Endothelial cell of umbilical vein (primary cell): Measurements from ENCODE around the gene SLC14A1. TPM values are rescaled to one million over a fixed set of nuclear protein-coding genes. Genes with fewer than 3 reads are reported as not detected.

Experiments used
- BruUV-seq: library from RNA; stranded (reverse); fragments of 400-500 nt; replicated peaks from 2 replicates; lab custom pipeline; 2021; lab: Mats Ljungman, UMichigan
- CTCF ChIA-PET: fragments of 300-600, 350-600 bp; sonication (Branson Sonifier 250); formaldehyde crosslinking; loops from one replicate; lab custom pipeline; 2021; ENCODE audit warnings: antibody characterized with exemption, inconsistent platforms; lab: Charles Lee
- POLR2A ChIA-PET: fragments of 300-600, 350-600 bp; sonication (Branson Sonifier 250); formaldehyde crosslinking; loops from one replicate; lab custom pipeline; 2021; ENCODE audit warnings: antibody characterized with exemption, inconsistent platforms; lab: Charles Lee
- DNase-seq: peaks from one replicate; pipeline ENCODE4 v3.0.0-alpha.2; 2011; ENCODE audit warnings: low read depth, low spot score
- FAIRE-seq: peaks from 2 replicates; lab custom pipeline; 2011; peaks lifted over from hg19 to GRCh38; lab: Jason Lieb, UNC
- H2AFZ ChIP-seq: 2 replicates; pipeline ENCODE4 v1.6.0; 2012; ENCODE audit warnings: low read depth, low read length, control low read depth, inconsistent platforms
- H3K27ac ChIP-seq: 2 replicates; pipeline ENCODE4 v1.5.1; 2011; ENCODE audit warnings: low read depth, mild to moderate bottlenecking, control low read depth, low read length, moderate library complexity; ENCODE audit not compliant: insufficient read depth
- H3K27me3 ChIP-seq, 2 experiments: 2 replicates each; pipeline versions ENCODE4 v1.6.0 to v1.6.1; 2011; ENCODE audit warnings: low read length in 2 of 2, mixed read lengths in 1 of 2; ENCODE audit not compliant: control insufficient read depth in 2 of 2, insufficient read depth in 2 of 2
- H3K36me3 ChIP-seq, 2 experiments: 2 replicates in 1 of 2; 3 replicates in 1 of 2; pipeline ENCODE4 v1.5.1; 2011; ENCODE audit warnings: low read length in 2 of 2, mild to moderate bottlenecking in 1 of 2, moderate library complexity in 1 of 2; ENCODE audit not compliant: control insufficient read depth in 2 of 2, insufficient read depth in 2 of 2; ENCODE audit errors: extremely low read depth in 1 of 2
- H3K4me1 ChIP-seq: 3 replicates; pipeline ENCODE4 v1.5.1; 2011; ENCODE audit warnings: mild to moderate bottlenecking, low read length; ENCODE audit not compliant: control insufficient read depth, insufficient read depth; ENCODE audit errors: extremely low read depth
- H3K4me2 ChIP-seq: 2 replicates; pipeline ENCODE4 v1.6.1; 2011; ENCODE audit warnings: low read length, control low read depth, mixed read lengths; ENCODE audit not compliant: insufficient read depth
- H3K4me3 ChIP-seq, 3 experiments: fragments of 200-600 bp in 1 of 3; sonication (generic), shearing (Covaris generic) in 1 of 3; replicated peaks in 1 of 3; 2 replicates each; pipeline ENCODE4 v1.5.1; 2011 to 2016; ENCODE audit warnings: control low read depth in 3 of 3, low read length in 3 of 3, mild to moderate bottlenecking in 2 of 3, inconsistent platforms in 1 of 3, low read depth in 1 of 3, moderate library complexity in 1 of 3; ENCODE audit not compliant: insufficient read depth in 1 of 3
- H3K79me2 ChIP-seq: 2 replicates; pipeline ENCODE4 v1.6.0; 2012; ENCODE audit warnings: low read length, inconsistent platforms; ENCODE audit not compliant: control insufficient read depth, insufficient read depth
- H3K9ac ChIP-seq: replicated peaks from 2 replicates; pipeline ENCODE3; 2011; ENCODE audit warnings: low read length, control low read depth; ENCODE audit not compliant: insufficient read depth; ENCODE audit errors: extremely low read depth
- H3K9me1 ChIP-seq: replicated peaks from 3 replicates; pipeline ENCODE4 v1.6.0; 2011; ENCODE audit warnings: mild to moderate bottlenecking, low read length; ENCODE audit not compliant: control insufficient read depth, insufficient read depth; ENCODE audit errors: extremely low read depth
- H3K9me3 ChIP-seq: replicated peaks from 2 replicates; pipeline ENCODE4 v1.5.1; 2012; ENCODE audit warnings: low read length, inconsistent platforms; ENCODE audit not compliant: control insufficient read depth, insufficient read depth
- H4K20me1 ChIP-seq: replicated peaks from 2 replicates; pipeline ENCODE3; 2011; ENCODE audit warnings: mild to moderate bottlenecking, low read length; ENCODE audit not compliant: control insufficient read depth, insufficient read depth; ENCODE audit errors: extremely low read depth
- CTCF ChIP-seq, 2 donors: IDR thresholded peaks; 1 replicate in 1 of 2; 2 replicates in 1 of 2; pipeline ENCODE4 v1.5.1; 2011; ENCODE audit warnings: low read length in 2 of 2, mild to moderate bottlenecking in 2 of 2, moderate library complexity in 2 of 2, control low read depth in 1 of 2, inconsistent platforms in 1 of 2, low read depth in 1 of 2; ENCODE audit not compliant: insufficient read depth in 1 of 2; ENCODE audit errors: extremely low read depth in 1 of 2
- EZH2 ChIP-seq: IDR thresholded peaks from 2 replicates; pipeline ENCODE4 v1.6.1; 2012; ENCODE audit warnings: borderline replicate concordance, low read depth, mild to moderate bottlenecking, moderate library complexity, low read length, inconsistent platforms; ENCODE audit not compliant: severe bottlenecking
- FOS ChIP-seq: IDR thresholded peaks from 2 replicates; pipeline ENCODE4 v1.6.1; 2011; ENCODE audit warnings: mild to moderate bottlenecking, low read length, moderate library complexity, borderline replicate concordance; ENCODE audit not compliant: insufficient read depth
- GATA2 ChIP-seq: IDR thresholded peaks from 2 replicates; pipeline ENCODE4 v1.7.0; 2011; ENCODE audit warnings: low read depth, mild to moderate bottlenecking, moderate library complexity, mixed read lengths, low read length; ENCODE audit not compliant: insufficient read length, insufficient read depth
- JUN ChIP-seq: IDR thresholded peaks from 2 replicates; pipeline ENCODE4 v1.6.1; 2011; ENCODE audit warnings: borderline replicate concordance, low read depth; ENCODE audit not compliant: insufficient read length, insufficient read depth
- MAX ChIP-seq: IDR thresholded peaks from 2 replicates; pipeline ENCODE4 v1.6.1; 2011; ENCODE audit not compliant: insufficient read depth, insufficient read length
- POLR2A ChIP-seq: IDR thresholded peaks from 2 replicates; pipeline ENCODE4 v1.6.1; 2012; ENCODE audit warnings: low read depth, mild to moderate bottlenecking, control low read depth, low read length
- POLR2AphosphoS5 ChIP-seq: IDR thresholded peaks from 2 replicates; pipeline ENCODE4 v1.6.1; 2012; ENCODE audit warnings: low read depth, mild to moderate bottlenecking, control low read depth, low read length, moderate library complexity; ENCODE audit not compliant: insufficient read depth
- dilution Hi-C: fragments of 300-500 bp; cut with MboI; formaldehyde crosslinking; loops from one replicate; pipeline ENCODE4 v1.15.0; 2019; ENCODE audit warnings: low sequenced_read_pairs; ENCODE audit not compliant: extremely low pct_ligation_motif_present
- intact Hi-C: fragments of 100-400 bp; cut with micrococcal nuclease; formaldehyde crosslinking; loops from one replicate; pipeline ENCODE4 v1.10.0; 2022
- polyA plus RNA-seq, 4 experiments: library from polyadenylated mRNA; depleted of rRNA in 3 of 4; stranded (reverse) in 3 of 4; unstranded in 1 of 4; fragments of >200 nt; gene quantifications; 2 replicates each; pipeline versions ENCODE4 v1.2.1 to v1.2.3, GENCODE V29; 2011 to 2012; ENCODE audit warnings: missing spikeins in 1 of 4
- total RNA-seq: library from RNA; stranded (reverse); gene quantifications from 2 replicates; pipeline ENCODE4 v1.2.3, GENCODE V29; 2021

Gene SLC14A1
- total and polyA plus RNA-seq, 2 donors (not counting 3 experiments of a cell fraction or from before 2014, with no cell fraction given), result not detected

- H3K9me3 ChIP-seq, result no peaks in the 10 kb centered on the region
- no peaks in the 10 kb centered on the region for H3K36me3 ChIP-seq
- no peaks in the 10 kb centered on the region for H4K20me1 ChIP-seq
- DNase-seq (no peak), FAIRE-seq (no peak)
- H3K9ac ChIP-seq, result no peak overlapping the region
- no TSS peak for BruUV-seq
- no peak overlapping the region for H3K4me2 ChIP-seq
- ChIA-PET POLR2A (no interaction called here), CTCF (interaction anchor here (2.3 to 2.6 kb wide), 2 partner anchors 10 to 51 kb away, joined by 13 to 25 read pairs; partner anchors contain the start of gene SLC14A1)
- dilution Hi-C loops (no loop called here), intact Hi-C loops (loop anchor here (1.0 kb wide), 1 partner anchor 10 kb away; no protein-coding TSS in a partner anchor)
- H3K4me3 ChIP-seq, result no peak overlapping the region
- peak overlapping the region; percentile 4 for H2AFZ ChIP-seq
- H3K79me2 ChIP-seq, result no peaks in the 10 kb centered on the region
- H3K27me3 ChIP-seq, result peaks cover 8 to 16% of the 10 kb centered on the region in 2 experiments
- H3K9me1 ChIP-seq, result no peaks in the 10 kb centered on the region
- peaks cover 9% of the 10 kb centered on the region for H3K4me1 ChIP-seq
- H3K27ac ChIP-seq, result no peak overlapping the region
- no peak for TF ChIP-seq JUN
- TF ChIP-seq POLR2A, result no peak
- no peak for TF ChIP-seq FOS
- no peak for TF ChIP-seq POLR2AphosphoS5
- no peak for TF ChIP-seq MAX
- TF ChIP-seq CTCF (IDR thresholded peaks at IDR 0.05; ENCODE audit: extremely low read depth in 1 of 2, insufficient read depth in 1 of 2, low read depth in 1 of 2, low read length in 2 of 2), result no peak
- TF ChIP-seq EZH2, result no peak
- TF ChIP-seq GATA2, result no peak
These were observed 50.1 kb downstream of the SLC14A1 start for GRCh38 chr18:45774065-45774521.
